H9 (cell line): Measurements from ENCODE around the gene PNPLA7. TPM values are rescaled to one million over a fixed set of nuclear protein-coding genes. Genes with fewer than 3 reads are reported as not detected.

Source experiments
- DNase-seq: peaks from one replicate; pipeline ENCODE4 v3.0.0-alpha.2; 2017
- H2AFZ ChIP-seq: one replicate; pipeline ENCODE4 v1.6.1; 2013; ENCODE audit warnings: mild to moderate bottlenecking, low read length, control low read depth, moderate library complexity
- H2AK5ac ChIP-seq: 2 replicates; pipeline ENCODE4 v1.6.1; 2013; ENCODE audit warnings: low read length, control low read depth, mixed read lengths; ENCODE audit not compliant: insufficient read length
- H2BK120ac ChIP-seq: one replicate; pipeline ENCODE4 v1.6.1; 2013; ENCODE audit warnings: low read depth, mild to moderate bottlenecking, low read length, control low read depth, inconsistent platforms; ENCODE audit not compliant: poor library complexity, severe bottlenecking
- H2BK12ac ChIP-seq: 2 replicates; pipeline ENCODE4 v1.6.1; 2013; ENCODE audit warnings: low read length, control low read depth, mixed read lengths, low read depth; ENCODE audit not compliant: insufficient read length
- H2BK15ac ChIP-seq: 2 replicates; pipeline ENCODE4 v1.6.1; 2013; ENCODE audit warnings: low read depth, low read length, control low read depth
- H2BK20ac ChIP-seq: one replicate; pipeline ENCODE4 v1.6.1; 2013; ENCODE audit warnings: low read depth, mild to moderate bottlenecking, low read length, control low read depth, inconsistent platforms; ENCODE audit not compliant: poor library complexity, severe bottlenecking
- H2BK5ac ChIP-seq: 2 replicates; pipeline ENCODE4 v1.6.1; 2013; ENCODE audit warnings: low read length, control low read depth, mixed read lengths; ENCODE audit not compliant: insufficient read length
- H3K14ac ChIP-seq: 2 replicates; pipeline ENCODE4 v1.6.1; 2013; ENCODE audit warnings: low read length, control low read depth; ENCODE audit not compliant: insufficient read depth
- H3K18ac ChIP-seq: 2 replicates; pipeline ENCODE4 v1.6.1; 2013; ENCODE audit warnings: low read depth, mild to moderate bottlenecking, mixed read lengths, low read length, control low read depth; ENCODE audit not compliant: insufficient read length
- H3K23ac ChIP-seq: 2 replicates; pipeline ENCODE4 v1.6.1; 2013; ENCODE audit warnings: low read length, control low read depth, mixed read lengths, low read depth; ENCODE audit not compliant: insufficient read length
- H3K23me2 ChIP-seq: 2 replicates; pipeline ENCODE4 v1.6.1; 2013; ENCODE audit warnings: low read depth, mild to moderate bottlenecking, mixed read lengths, low read length, control low read depth; ENCODE audit not compliant: insufficient read length, poor library complexity, severe bottlenecking
- H3K27ac ChIP-seq: 2 replicates; pipeline ENCODE4 v1.5.1; 2013; ENCODE audit warnings: low read length, control low read depth, mixed read lengths, low read depth; ENCODE audit not compliant: insufficient read length
- H3K27me3 ChIP-seq: 2 replicates; pipeline ENCODE4 v1.6.1; 2013; ENCODE audit warnings: low read length, control low read depth, inconsistent platforms; ENCODE audit not compliant: insufficient read depth
- H3K4ac ChIP-seq: 2 replicates; pipeline ENCODE4 v1.6.1; 2013; ENCODE audit warnings: low read depth, mild to moderate bottlenecking, control low read depth, inconsistent platforms, low read length, moderate library complexity
- H3K4me1 ChIP-seq: 2 replicates; pipeline ENCODE4 v1.6.1; 2013; ENCODE audit warnings: low read length, control low read depth, inconsistent platforms; ENCODE audit not compliant: insufficient read depth
- H3K4me2 ChIP-seq: 2 replicates; pipeline ENCODE4 v1.6.1; 2013; ENCODE audit warnings: low read length, control low read depth, mixed read lengths; ENCODE audit not compliant: insufficient read length, insufficient read depth
- H3K56ac ChIP-seq: 2 replicates; pipeline ENCODE4 v1.6.1; 2013; ENCODE audit warnings: low read depth, mild to moderate bottlenecking, mixed read lengths, low read length, control low read depth; ENCODE audit not compliant: insufficient read length
- H3K79me1 ChIP-seq: 2 replicates; pipeline ENCODE4 v1.6.1; 2013; ENCODE audit warnings: low read depth, mild to moderate bottlenecking, moderate library complexity, low read length, control low read depth, inconsistent platforms; ENCODE audit not compliant: insufficient read depth, poor library complexity, severe bottlenecking
- H3K79me2 ChIP-seq: 2 replicates; pipeline ENCODE4 v1.6.1; 2013; ENCODE audit warnings: low read length, control low read depth, inconsistent platforms; ENCODE audit not compliant: insufficient read depth
- H3K9ac ChIP-seq: 2 replicates; pipeline ENCODE4 v1.6.1; 2013; ENCODE audit warnings: low read length, control low read depth, mixed read lengths; ENCODE audit not compliant: insufficient read length; ENCODE audit errors: extremely low read depth
- H3K9me3 ChIP-seq: one replicate; pipeline ENCODE4 v1.6.1; 2013; ENCODE audit warnings: low read depth, low read length, inconsistent platforms; ENCODE audit not compliant: control insufficient read depth
- H3T11ph ChIP-seq: one replicate; pipeline ENCODE4 v1.6.1; 2013; ENCODE audit warnings: mild to moderate bottlenecking, low read length, control low read depth, inconsistent platforms
- H4K20me1 ChIP-seq: one replicate; pipeline ENCODE4 v1.6.1; 2013; ENCODE audit not compliant: control insufficient read depth, insufficient read length, insufficient read depth
- H4K5ac ChIP-seq: 2 replicates; pipeline ENCODE4 v1.6.1; 2013; ENCODE audit warnings: low read depth, mild to moderate bottlenecking, mixed read lengths, low read length, control low read depth; ENCODE audit not compliant: insufficient read length
- H4K8ac ChIP-seq: replicated peaks from 2 replicates; pipeline ENCODE4 v1.6.1; 2013; ENCODE audit warnings: low read length, control low read depth, mixed read lengths, low read depth; ENCODE audit not compliant: insufficient read length
- H4K91ac ChIP-seq: 2 replicates; pipeline ENCODE4 v1.6.1; 2013; ENCODE audit warnings: low read depth, mild to moderate bottlenecking, moderate library complexity, mixed read lengths, low read length, control low read depth; ENCODE audit not compliant: insufficient read length
- H3K27ac Mint-ChIP-seq, 3 experiments: 2 replicates in 2 of 3; 3 replicates in 1 of 3; pipeline ENCODE4 v1.8.0; 2020 to 2021; ENCODE audit warnings: mixed read lengths in 3 of 3, mild to moderate bottlenecking in 1 of 3, moderate library complexity in 1 of 3
- H3K27me3 Mint-ChIP-seq: 2 replicates; pipeline ENCODE4 v1.8.0; 2021; ENCODE audit warnings: low read depth, mild to moderate bottlenecking, moderate library complexity, mixed read lengths
- H3K36me3 Mint-ChIP-seq, 3 experiments: 2 replicates in 2 of 3; 3 replicates in 1 of 3; pipeline ENCODE4 v1.8.0; 2020 to 2021; ENCODE audit warnings: low read depth in 3 of 3, mixed read lengths in 3 of 3; ENCODE audit not compliant: insufficient read depth in 1 of 3
- H3K4me1 Mint-ChIP-seq, 2 experiments: 2 replicates each; pipeline ENCODE4 v1.8.0; 2020; ENCODE audit warnings: mixed read lengths in 2 of 2
- H3K4me3 Mint-ChIP-seq, 2 experiments: 2 replicates in 1 of 2; 3 replicates in 1 of 2; pipeline ENCODE4 v1.8.0; 2020 to 2021; ENCODE audit warnings: mild to moderate bottlenecking in 2 of 2, mixed read lengths in 2 of 2, moderate library complexity in 1 of 2
- H3K9me3 Mint-ChIP-seq, 2 experiments: 2 replicates in 1 of 2; 3 replicates in 1 of 2; pipeline ENCODE4 v1.8.0; 2020; ENCODE audit warnings: mild to moderate bottlenecking in 2 of 2, mixed read lengths in 2 of 2, moderate library complexity in 1 of 2
- CTCF ChIP-seq: fragments of 200-600 bp; sonication (generic); conservative IDR thresholded peaks from 3 replicates; pipeline ENCODE4 v1.8.0; 2021; ENCODE audit warnings: antibody characterized with exemption, mild to moderate bottlenecking
- WGBS: extraction: QIAGEN DNeasy Blood & Tissue Kit; methylation state at CpG from one replicate; pipeline ENCODE4 v1.1.7; 2013; ENCODE audit warnings: missing lambda C conversion rate, low lambda C conversion rate, mixed read lengths; ENCODE audit not compliant: insufficient read length; ENCODE audit errors: extremely low coverage; 5-methylcytosine and 5-hydroxymethylcytosine counted together
- total RNA-seq: library from RNA; stranded (reverse); gene quantifications from 2 replicates; pipeline ENCODE4 v1.2.1, GENCODE V29; 2021

Gene PNPLA7
- total RNA-seq, 1 experiment from 2014 or later = 1.8 TPM

- Mint-ChIP-seq H3K27ac (no peak overlapping the region), H3K4me3 (no peak overlapping the region), H3K36me3 (no peaks in the 10 kb centered on the region), H3K4me1 (peaks cover 0 to 3% of the 10 kb centered on the region in 2 experiments; a peak in 1 of 4 replicates), H3K27me3 (peaks cover 2% of the 10 kb centered on the region; the same call in 1 of the 2 replicates), H3K9me3 (no peaks in the 10 kb centered on the region)
- Histone ChIP-seq H3K79me2 (no peaks in the 10 kb centered on the region), H3K79me1 (no peaks in the 10 kb centered on the region), H4K8ac (no peak overlapping the region), H3K9ac (no peak overlapping the region), H2AFZ (no peak overlapping the region), H3K4ac (no peak overlapping the region), H3K18ac (no peak overlapping the region), H2BK120ac (no peak overlapping the region), H2BK12ac (no peak overlapping the region), H3K23me2 (peaks cover 1% of the 10 kb centered on the region), H4K20me1 (no peaks in the 10 kb centered on the region), H3K9me3 (no peaks in the 10 kb centered on the region), H3K14ac (0 out of 2 replicates have a peak overlapping the region, but pooled peaks have one; percentile 22), H2BK5ac (no peak overlapping the region), H3T11ph (no peak overlapping the region), H2BK15ac (no peak overlapping the region), H2BK20ac (no peak overlapping the region), H3K56ac (no peak overlapping the region), H3K27me3 (no peaks in the 10 kb centered on the region), H3K23ac (no peak overlapping the region), H4K91ac (no peak overlapping the region), H3K4me2 (no peak overlapping the region), H3K4me1 (no peaks in the 10 kb centered on the region), H2AK5ac (no peak overlapping the region), H4K5ac (no peak overlapping the region), H3K27ac (no peak overlapping the region)
- WGBS = no CpG with 5 or more reads among the region's 30 CpGs
- peak; percentile 18 for DNase-seq
- no peak for TF ChIP-seq CTCF
Observed at GRCh38 chr9:137411645-137412380, 138.4 kb downstream of the PNPLA7 start.
